K562 (cell line): ENCODE measurements around the gene HBG1. TPM values are rescaled to one million over a fixed set of nuclear protein-coding genes. Genes with fewer than 3 reads are reported as not detected.
A peak's percentile ranks its signal among the peaks of the same experiment; 100 is the strongest.

Experiments used
- ATF7 ChIP-seq: fragments of 450-650 bp; IDR thresholded peaks from 2 replicates; pipeline ENCODE4 v1.7.1; 2014; ENCODE audit warnings: mild to moderate bottlenecking, moderate library complexity
- IRF2 ChIP-seq: sonication (generic); formaldehyde crosslinking; IDR thresholded peaks from 2 replicates; pipeline ENCODE4 v1.8.1; 2022; ENCODE audit warnings: mild to moderate bottlenecking, missing genetic modification reagents
- MGA ChIP-seq: fragments of 450-650 bp; IDR thresholded peaks from 2 replicates; pipeline ENCODE4 v1.6.1; 2016; ENCODE audit warnings: mild to moderate bottlenecking, moderate library complexity
- POLR2A ChIP-seq: fragments of 450-650 bp; conservative IDR thresholded peaks from 2 replicates; pipeline ENCODE4 v1.6.1; 2016
- ZBTB17 ChIP-seq: fragments of 450-650 bp; formaldehyde crosslinking; IDR thresholded peaks from 2 replicates; pipeline ENCODE4 v1.4.0; 2020; ENCODE audit warnings: mild to moderate bottlenecking
- ZBTB33 ChIP-seq: sonication (generic); formaldehyde crosslinking; IDR thresholded peaks from 2 replicates; pipeline ENCODE4 v1.8.1; 2023; ENCODE audit warnings: mild to moderate bottlenecking, missing genetic modification reagents
- ZNF274 ChIP-seq: IDR thresholded peaks from 2 replicates; pipeline ENCODE4 v1.6.1; 2011; ENCODE audit warnings: low read depth, mild to moderate bottlenecking, low read length, moderate library complexity, borderline replicate concordance
- polyA plus RNA-seq, 8 experiments: library from polyadenylated mRNA; depleted of rRNA in 4 of 8; stranded (reverse) in 5 of 8; unstranded in 3 of 8; fragments of >200 nt; fragmentation: Nextera tagmentation in 2 of 8; fragmentation: Illumina TruSeq in 1 of 8; extraction: Ambion mirVana in 2 of 8; extraction: Trizol in 1 of 8; gene quantifications; 2 replicates each; pipeline versions ENCODE4 v1.2.1 to v1.2.3, GENCODE V29; 2011 to 2014; ENCODE audit warnings: inconsistent platforms in 1 of 8, missing spikeins in 1 of 8
- total RNA-seq, 7 experiments: library from RNA; depleted of rRNA in 6 of 7; stranded (reverse); fragments of >200 nt in 6 of 7; fragmentation: Illumina TruSeq in 2 of 7; extraction: Trizol in 2 of 7; gene quantifications; 2 replicates each; pipeline versions ENCODE4 v1.2.1 to v1.2.3, GENCODE V29; 2011 to 2021; ENCODE audit warnings: low replicate concordance in 1 of 7

HBG1 gene
- total and polyA plus RNA-seq, 9 of the 15 experiments (the other 6 are each of a cell fraction or from before 2014, with no cell fraction given) = 1,066 to 16,338 (median 4,898) TPM

- peak; percentile 81 for TF ChIP-seq MGA
- no peak for TF ChIP-seq ATF7
- TF ChIP-seq ZBTB17 (CRISPR knock-in tag) = 0 out of 2 replicates have a peak, but pooled peaks have one; percentile 36
- TF ChIP-seq ZBTB33 = peak; percentile 41; the same call in 1 of the 2 replicates
- no peak for TF ChIP-seq IRF2 (CRISPR knock-in tag)
- no peak for TF ChIP-seq ZNF274
- TF ChIP-seq POLR2A = peak; percentile 93
Observed at GRCh38 chr11:5242933-5243815, 6.5 kb downstream of the HBG1 start (continued).
